H9 (cell line): Measurements from ENCODE around the gene SIGLEC7. TPM values are rescaled to one million over a fixed set of nuclear protein-coding genes. Genes with fewer than 3 reads are reported as not detected.

Source experiments
- DNase-seq: peaks from one replicate; pipeline ENCODE4 v3.0.0-alpha.2; 2017
- H2AFZ ChIP-seq: one replicate; pipeline ENCODE4 v1.6.1; 2013; ENCODE audit warnings: mild to moderate bottlenecking, low read length, control low read depth, moderate library complexity
- H2AK5ac ChIP-seq: 2 replicates; pipeline ENCODE4 v1.6.1; 2013; ENCODE audit warnings: low read length, control low read depth, mixed read lengths; ENCODE audit not compliant: insufficient read length
- H2BK120ac ChIP-seq: one replicate; pipeline ENCODE4 v1.6.1; 2013; ENCODE audit warnings: low read depth, mild to moderate bottlenecking, low read length, control low read depth, inconsistent platforms; ENCODE audit not compliant: poor library complexity, severe bottlenecking
- H2BK12ac ChIP-seq: 2 replicates; pipeline ENCODE4 v1.6.1; 2013; ENCODE audit warnings: low read length, control low read depth, mixed read lengths, low read depth; ENCODE audit not compliant: insufficient read length
- H2BK15ac ChIP-seq: 2 replicates; pipeline ENCODE4 v1.6.1; 2013; ENCODE audit warnings: low read depth, low read length, control low read depth
- H2BK20ac ChIP-seq: one replicate; pipeline ENCODE4 v1.6.1; 2013; ENCODE audit warnings: low read depth, mild to moderate bottlenecking, low read length, control low read depth, inconsistent platforms; ENCODE audit not compliant: poor library complexity, severe bottlenecking
- H2BK5ac ChIP-seq: 2 replicates; pipeline ENCODE4 v1.6.1; 2013; ENCODE audit warnings: low read length, control low read depth, mixed read lengths; ENCODE audit not compliant: insufficient read length
- H3K14ac ChIP-seq: 2 replicates; pipeline ENCODE4 v1.6.1; 2013; ENCODE audit warnings: low read length, control low read depth; ENCODE audit not compliant: insufficient read depth
- H3K18ac ChIP-seq: 2 replicates; pipeline ENCODE4 v1.6.1; 2013; ENCODE audit warnings: low read depth, mild to moderate bottlenecking, mixed read lengths, low read length, control low read depth; ENCODE audit not compliant: insufficient read length
- H3K23ac ChIP-seq: 2 replicates; pipeline ENCODE4 v1.6.1; 2013; ENCODE audit warnings: low read length, control low read depth, mixed read lengths, low read depth; ENCODE audit not compliant: insufficient read length
- H3K23me2 ChIP-seq: 2 replicates; pipeline ENCODE4 v1.6.1; 2013; ENCODE audit warnings: low read depth, mild to moderate bottlenecking, mixed read lengths, low read length, control low read depth; ENCODE audit not compliant: insufficient read length, poor library complexity, severe bottlenecking
- H3K27ac ChIP-seq: 2 replicates; pipeline ENCODE4 v1.5.1; 2013; ENCODE audit warnings: low read length, control low read depth, mixed read lengths, low read depth; ENCODE audit not compliant: insufficient read length
- H3K27me3 ChIP-seq: 2 replicates; pipeline ENCODE4 v1.6.1; 2013; ENCODE audit warnings: low read length, control low read depth, inconsistent platforms; ENCODE audit not compliant: insufficient read depth
- H3K4ac ChIP-seq: 2 replicates; pipeline ENCODE4 v1.6.1; 2013; ENCODE audit warnings: low read depth, mild to moderate bottlenecking, control low read depth, inconsistent platforms, low read length, moderate library complexity
- H3K4me1 ChIP-seq: 2 replicates; pipeline ENCODE4 v1.6.1; 2013; ENCODE audit warnings: low read length, control low read depth, inconsistent platforms; ENCODE audit not compliant: insufficient read depth
- H3K4me2 ChIP-seq: 2 replicates; pipeline ENCODE4 v1.6.1; 2013; ENCODE audit warnings: low read length, control low read depth, mixed read lengths; ENCODE audit not compliant: insufficient read length, insufficient read depth
- H3K56ac ChIP-seq: 2 replicates; pipeline ENCODE4 v1.6.1; 2013; ENCODE audit warnings: low read depth, mild to moderate bottlenecking, mixed read lengths, low read length, control low read depth; ENCODE audit not compliant: insufficient read length
- H3K79me1 ChIP-seq: 2 replicates; pipeline ENCODE4 v1.6.1; 2013; ENCODE audit warnings: low read depth, mild to moderate bottlenecking, moderate library complexity, low read length, control low read depth, inconsistent platforms; ENCODE audit not compliant: insufficient read depth, poor library complexity, severe bottlenecking
- H3K79me2 ChIP-seq: 2 replicates; pipeline ENCODE4 v1.6.1; 2013; ENCODE audit warnings: low read length, control low read depth, inconsistent platforms; ENCODE audit not compliant: insufficient read depth
- H3K9ac ChIP-seq: 2 replicates; pipeline ENCODE4 v1.6.1; 2013; ENCODE audit warnings: low read length, control low read depth, mixed read lengths; ENCODE audit not compliant: insufficient read length; ENCODE audit errors: extremely low read depth
- H3K9me3 ChIP-seq: one replicate; pipeline ENCODE4 v1.6.1; 2013; ENCODE audit warnings: low read depth, low read length, inconsistent platforms; ENCODE audit not compliant: control insufficient read depth
- H3T11ph ChIP-seq: one replicate; pipeline ENCODE4 v1.6.1; 2013; ENCODE audit warnings: mild to moderate bottlenecking, low read length, control low read depth, inconsistent platforms
- H4K20me1 ChIP-seq: one replicate; pipeline ENCODE4 v1.6.1; 2013; ENCODE audit not compliant: control insufficient read depth, insufficient read length, insufficient read depth
- H4K5ac ChIP-seq: 2 replicates; pipeline ENCODE4 v1.6.1; 2013; ENCODE audit warnings: low read depth, mild to moderate bottlenecking, mixed read lengths, low read length, control low read depth; ENCODE audit not compliant: insufficient read length
- H4K8ac ChIP-seq: replicated peaks from 2 replicates; pipeline ENCODE4 v1.6.1; 2013; ENCODE audit warnings: low read length, control low read depth, mixed read lengths, low read depth; ENCODE audit not compliant: insufficient read length
- H4K91ac ChIP-seq: 2 replicates; pipeline ENCODE4 v1.6.1; 2013; ENCODE audit warnings: low read depth, mild to moderate bottlenecking, moderate library complexity, mixed read lengths, low read length, control low read depth; ENCODE audit not compliant: insufficient read length
- H3K27ac Mint-ChIP-seq, 3 experiments: 2 replicates in 2 of 3; 3 replicates in 1 of 3; pipeline ENCODE4 v1.8.0; 2020 to 2021; ENCODE audit warnings: mixed read lengths in 3 of 3, mild to moderate bottlenecking in 1 of 3, moderate library complexity in 1 of 3
- H3K27me3 Mint-ChIP-seq: 2 replicates; pipeline ENCODE4 v1.8.0; 2021; ENCODE audit warnings: low read depth, mild to moderate bottlenecking, moderate library complexity, mixed read lengths
- H3K36me3 Mint-ChIP-seq, 3 experiments: 2 replicates in 2 of 3; 3 replicates in 1 of 3; pipeline ENCODE4 v1.8.0; 2020 to 2021; ENCODE audit warnings: low read depth in 3 of 3, mixed read lengths in 3 of 3; ENCODE audit not compliant: insufficient read depth in 1 of 3
- H3K4me1 Mint-ChIP-seq, 2 experiments: 2 replicates each; pipeline ENCODE4 v1.8.0; 2020; ENCODE audit warnings: mixed read lengths in 2 of 2
- H3K4me3 Mint-ChIP-seq, 2 experiments: 2 replicates in 1 of 2; 3 replicates in 1 of 2; pipeline ENCODE4 v1.8.0; 2020 to 2021; ENCODE audit warnings: mild to moderate bottlenecking in 2 of 2, mixed read lengths in 2 of 2, moderate library complexity in 1 of 2
- H3K9me3 Mint-ChIP-seq, 2 experiments: 2 replicates in 1 of 2; 3 replicates in 1 of 2; pipeline ENCODE4 v1.8.0; 2020; ENCODE audit warnings: mild to moderate bottlenecking in 2 of 2, mixed read lengths in 2 of 2, moderate library complexity in 1 of 2
- WGBS: extraction: QIAGEN DNeasy Blood & Tissue Kit; methylation state at CpG from one replicate; pipeline ENCODE4 v1.1.7; 2013; ENCODE audit warnings: missing lambda C conversion rate, low lambda C conversion rate, mixed read lengths; ENCODE audit not compliant: insufficient read length; ENCODE audit errors: extremely low coverage; 5-methylcytosine and 5-hydroxymethylcytosine counted together
- total RNA-seq: library from RNA; stranded (reverse); gene quantifications from 2 replicates; pipeline ENCODE4 v1.2.1, GENCODE V29; 2021
- TF ChIP-seq, protein P1 (sequence below): fragments of 200-600 bp; sonication (generic); conservative IDR thresholded peaks from 3 replicates; pipeline ENCODE4 v1.8.0; 2021; ENCODE audit warnings: antibody characterized with exemption, mild to moderate bottlenecking

SIGLEC7 gene
- total RNA-seq, 1 experiment from 2014 or later: not detected

DNA sequence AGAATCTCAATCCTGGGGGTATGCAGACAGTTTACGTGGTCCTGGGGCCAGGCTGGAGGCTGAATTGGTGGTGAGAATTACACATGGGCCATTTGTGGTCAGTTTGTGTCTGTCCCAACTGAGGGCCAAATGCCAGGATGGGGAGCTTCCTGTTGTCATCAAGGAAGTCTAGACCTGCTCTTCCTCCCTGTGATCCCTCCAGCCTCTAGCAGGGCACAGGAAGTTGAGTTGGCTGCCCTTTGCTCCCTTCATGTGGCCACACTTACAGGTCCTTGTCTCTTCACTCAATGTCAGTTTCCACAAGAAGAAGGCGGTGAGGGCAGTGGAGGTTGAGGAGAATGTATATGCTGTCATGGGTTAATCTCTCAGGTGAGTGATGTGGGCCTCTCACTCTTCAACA lies 30.1 kb downstream of the SIGLEC7 start:
- H2AFZ ChIP-seq: no peak overlapping the region
- Mint-ChIP-seq H3K9me3 (peaks cover 7 to 20% of the 10 kb centered on the region in 2 experiments), H3K4me1 (no peaks in the 10 kb centered on the region), H3K27me3 (peaks cover 37% of the 10 kb centered on the region), H3K27ac (no peak overlapping the region), H3K36me3 (no peaks in the 10 kb centered on the region), H3K4me3 (no peak overlapping the region)
- DNase-seq: no peak
- no peak overlapping the region for H3K4ac ChIP-seq
- H2BK120ac ChIP-seq: no peak overlapping the region
- H3K79me1 ChIP-seq: no peaks in the 10 kb centered on the region
- H3K18ac ChIP-seq: no peak overlapping the region
- H3K4me2 ChIP-seq: no peak overlapping the region
- no peaks in the 10 kb centered on the region for H4K20me1 ChIP-seq
- H3K27ac ChIP-seq: no peak overlapping the region
- no peaks in the 10 kb centered on the region for H3K79me2 ChIP-seq
- H2BK15ac ChIP-seq: no peak overlapping the region
- H3K9me3 ChIP-seq: no peaks in the 10 kb centered on the region
- no peak overlapping the region for H4K8ac ChIP-seq
- TF ChIP-seq, protein P1, sequence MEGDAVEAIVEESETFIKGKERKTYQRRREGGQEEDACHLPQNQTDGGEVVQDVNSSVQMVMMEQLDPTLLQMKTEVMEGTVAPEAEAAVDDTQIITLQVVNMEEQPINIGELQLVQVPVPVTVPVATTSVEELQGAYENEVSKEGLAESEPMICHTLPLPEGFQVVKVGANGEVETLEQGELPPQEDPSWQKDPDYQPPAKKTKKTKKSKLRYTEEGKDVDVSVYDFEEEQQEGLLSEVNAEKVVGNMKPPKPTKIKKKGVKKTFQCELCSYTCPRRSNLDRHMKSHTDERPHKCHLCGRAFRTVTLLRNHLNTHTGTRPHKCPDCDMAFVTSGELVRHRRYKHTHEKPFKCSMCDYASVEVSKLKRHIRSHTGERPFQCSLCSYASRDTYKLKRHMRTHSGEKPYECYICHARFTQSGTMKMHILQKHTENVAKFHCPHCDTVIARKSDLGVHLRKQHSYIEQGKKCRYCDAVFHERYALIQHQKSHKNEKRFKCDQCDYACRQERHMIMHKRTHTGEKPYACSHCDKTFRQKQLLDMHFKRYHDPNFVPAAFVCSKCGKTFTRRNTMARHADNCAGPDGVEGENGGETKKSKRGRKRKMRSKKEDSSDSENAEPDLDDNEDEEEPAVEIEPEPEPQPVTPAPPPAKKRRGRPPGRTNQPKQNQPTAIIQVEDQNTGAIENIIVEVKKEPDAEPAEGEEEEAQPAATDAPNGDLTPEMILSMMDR: no peak
- H3K23me2 ChIP-seq: no peaks in the 10 kb centered on the region
- no peak overlapping the region for H2BK5ac ChIP-seq
- H3T11ph ChIP-seq: no peak overlapping the region
- H2AK5ac ChIP-seq: no peak overlapping the region
- no peak overlapping the region; the same call in 1 of the 2 replicates for H3K14ac ChIP-seq
- H3K27me3 ChIP-seq: no peaks in the 10 kb centered on the region
- H3K56ac ChIP-seq: no peak overlapping the region
- no peak overlapping the region for H3K23ac ChIP-seq
- H2BK12ac ChIP-seq: no peak overlapping the region
- no peak overlapping the region for H4K91ac ChIP-seq
- no CpG with 5 or more reads among the region's 2 CpGs for WGBS
- no peaks in the 10 kb centered on the region for H3K4me1 ChIP-seq
- H4K5ac ChIP-seq: no peak overlapping the region
- H2BK20ac ChIP-seq: no peak overlapping the region
- no peak overlapping the region for H3K9ac ChIP-seq
